HEK293T (cell line): ENCODE measurements around the gene C9orf152.

Experiments used
- ARNT ChIP-seq: fragments of 450-650 bp; IDR thresholded peaks from 2 replicates; pipeline ENCODE4 v1.6.1; 2017; ENCODE audit warnings: mild to moderate bottlenecking
- FOXA1 ChIP-seq: fragments of 450-650 bp; IDR thresholded peaks from 2 replicates; pipeline ENCODE4 v1.6.1; 2016; ENCODE audit warnings: mild to moderate bottlenecking
- FOXK2 ChIP-seq: fragments of 450-650 bp; IDR thresholded peaks from 2 replicates; pipeline ENCODE4 v1.6.1; 2016; ENCODE audit warnings: mild to moderate bottlenecking
- NFRKB ChIP-seq: fragments of 450-650 bp; IDR thresholded peaks from 2 replicates; pipeline ENCODE4 v1.6.1; 2016; ENCODE audit warnings: mild to moderate bottlenecking, moderate library complexity
- PKNOX1 ChIP-seq: fragments of 450-650 bp; IDR thresholded peaks from 2 replicates; pipeline ENCODE4 v1.6.1; 2016
- SP1 ChIP-seq: fragments of 450-650 bp; IDR thresholded peaks from 2 replicates; pipeline ENCODE4 v1.6.1; 2017

- no peak for TF ChIP-seq SP1
- no peak for TF ChIP-seq FOXK2
- no peak for TF ChIP-seq ARNT
- TF ChIP-seq NFRKB: no peak
- no peak for TF ChIP-seq PKNOX1
- no peak for TF ChIP-seq FOXA1
Observed at GRCh38 chr9:110207071-110207641, 803 bp downstream of the C9orf152 start.
